HG03432 (cell line): ENCODE results near the gene CACNA1D.
"Not testable (repeated sequence)": the region's sequence is repeated elsewhere in the genome, so short reads cannot be mapped to it uniquely, and the experiment has no call there.

Source experiments
- ATAC-seq: cut with Tn5 transposase; IDR thresholded peaks from one replicate; pipeline ENCODE4 v1.9.1; 2021; ENCODE audit warnings: mild to moderate bottlenecking, moderate library complexity; ENCODE audit not compliant: unreplicated experiment

CACNA1D gene

GRCh38 chr3:53493963-53494791 is at the start of gene CACNA1D:
TSS of gene CACNA1D (plus strand) at chr3:53494611. CDS start at chr3:53495167, 556 bp downstream.
- ATAC-seq, result no peak

DNA sequence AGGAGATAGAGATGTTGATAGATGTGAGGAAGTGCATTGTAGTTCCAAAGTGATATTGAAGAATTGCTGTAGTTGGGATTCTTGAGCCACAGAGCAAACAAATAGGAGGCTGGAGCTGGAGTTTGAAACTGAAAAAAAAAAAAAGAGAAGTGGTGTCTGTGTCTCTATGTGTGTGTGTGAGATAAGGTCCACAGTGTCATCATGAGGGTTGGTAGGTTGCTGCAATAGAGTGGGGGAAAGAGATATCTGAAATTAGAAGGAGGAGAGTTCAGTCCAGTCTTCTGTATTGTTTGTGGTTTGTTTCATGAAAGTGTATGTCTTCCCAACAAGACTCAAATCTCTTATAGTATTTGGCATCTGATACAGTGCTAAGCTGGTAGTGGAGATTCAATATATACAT is 37.3 kb upstream of the CACNA1D start:
- ATAC-seq, result no peak

DNA sequence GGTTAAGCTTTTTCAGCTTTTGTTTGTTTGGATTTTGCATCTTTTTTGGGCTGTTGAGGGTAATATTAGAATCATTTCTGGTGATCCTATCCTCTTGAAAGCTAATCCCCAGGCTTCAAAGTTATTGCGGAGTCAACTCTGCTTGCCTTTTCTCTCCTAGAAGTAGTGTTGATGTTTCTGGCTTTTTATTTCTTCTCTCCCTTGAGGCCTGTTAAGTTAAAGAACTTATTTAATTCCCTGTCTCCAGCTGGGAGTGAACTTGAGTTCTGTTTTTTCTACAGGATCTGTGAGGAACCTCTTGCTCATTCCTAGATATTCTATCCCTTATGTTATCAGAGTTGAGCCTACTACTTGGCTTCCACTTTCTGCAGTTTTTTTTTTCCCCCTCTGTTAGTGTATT is 34.1 kb upstream of the CACNA1D start:
- ATAC-seq, result no peak

DNA sequence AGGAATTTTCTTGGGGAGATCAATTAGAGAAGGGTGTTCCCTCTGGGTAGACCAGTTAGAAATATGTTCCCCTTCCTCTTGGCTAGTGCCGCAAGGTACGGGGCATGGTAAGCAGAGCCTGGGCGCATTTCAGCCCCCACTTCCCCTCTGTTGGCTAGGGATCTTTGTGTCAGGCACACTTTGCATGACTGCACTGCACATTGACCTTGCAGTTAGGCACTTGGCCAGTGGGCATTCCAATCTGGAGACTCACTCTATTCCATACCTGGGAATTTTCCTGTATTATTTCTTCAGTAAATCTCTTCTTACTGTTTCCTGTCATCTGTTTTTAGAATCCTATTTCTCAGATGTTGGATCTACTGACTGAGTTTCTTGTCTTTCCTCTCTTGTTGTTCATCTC is 30.0 kb upstream of the CACNA1D start:
- ATAC-seq, result no peak

GRCh38 chr3:53469758-53470157 is 24.7 kb upstream of the CACNA1D start:
- not testable (repeated sequence) for ATAC-seq

DNA sequence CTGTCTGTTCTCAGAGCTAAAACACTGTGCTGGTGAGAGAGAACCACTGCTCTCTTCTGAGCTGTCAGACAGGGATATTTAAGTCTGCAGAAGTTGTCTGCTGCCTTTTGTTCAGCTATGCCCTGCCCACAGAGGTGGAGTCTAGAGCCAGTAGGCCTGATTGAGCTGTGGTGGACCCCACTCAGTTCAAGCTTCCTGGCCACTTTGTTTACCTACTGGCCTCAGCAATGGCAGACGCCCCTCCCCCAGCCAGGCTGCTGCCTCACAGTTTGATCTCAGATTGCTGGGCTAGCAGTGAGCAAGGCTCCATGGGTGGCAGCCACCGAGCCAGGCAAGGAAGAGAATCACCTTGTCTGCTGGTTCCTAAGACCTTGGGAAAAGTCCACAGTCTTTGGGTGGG is 21.0 kb upstream of the CACNA1D start:
- ATAC-seq, result no peak

DNA sequence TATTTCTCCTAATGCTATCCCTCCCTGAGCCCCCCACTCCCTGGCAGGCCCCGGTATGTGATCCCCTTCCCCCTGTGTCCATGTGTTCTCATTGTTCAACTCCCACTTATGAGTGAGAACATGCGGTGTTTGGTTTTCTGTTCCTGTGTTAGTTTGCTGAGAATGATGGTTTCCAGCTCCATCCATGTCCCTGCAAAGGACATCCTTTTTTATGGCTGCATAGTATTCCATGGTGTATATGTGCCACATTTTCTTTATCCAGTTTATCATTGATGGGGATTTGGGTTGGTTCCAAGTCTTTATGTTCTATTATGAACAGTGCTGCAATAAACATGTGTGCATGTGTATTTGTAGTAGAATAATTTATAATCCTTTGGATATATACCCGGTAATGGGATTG is 18.0 kb upstream of the CACNA1D start:
- not testable (repeated sequence) for ATAC-seq

- ATAC-seq, result not testable (repeated sequence)
Measured at GRCh38 chr3:53477689-53478088, 16.7 kb upstream of the CACNA1D start.

DNA sequence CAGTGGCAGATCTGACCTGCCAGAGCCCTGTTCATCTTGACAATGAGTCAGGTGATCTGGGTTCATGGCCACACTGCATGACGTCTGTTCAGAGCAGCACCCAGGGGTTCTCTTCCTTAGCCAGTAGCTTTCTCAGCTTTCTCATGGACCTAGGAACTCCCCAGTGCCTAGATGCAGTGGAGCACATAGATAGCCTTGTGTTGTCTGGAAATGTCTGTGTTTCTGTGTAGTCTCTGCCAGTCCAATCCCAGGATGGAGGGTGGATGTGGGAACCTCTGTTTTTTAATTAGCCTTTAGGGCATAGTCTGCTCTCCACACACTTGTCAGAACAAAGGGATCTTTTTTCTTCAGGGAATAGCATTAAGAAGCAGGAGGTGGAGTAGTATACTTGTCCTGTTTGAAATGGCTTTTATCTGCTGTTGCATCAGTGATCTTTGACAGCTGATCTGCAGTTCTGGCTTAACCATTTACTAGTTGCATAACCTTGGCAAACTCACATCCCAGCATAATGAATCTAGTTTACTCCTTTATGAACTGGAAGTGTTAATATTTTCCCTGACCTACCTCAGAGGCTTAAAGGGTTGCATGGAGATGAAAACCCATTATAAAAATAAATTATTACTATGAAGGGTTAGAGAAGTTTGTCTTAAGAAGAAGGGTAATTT is 16.1 kb upstream of the CACNA1D start:
- ATAC-seq, result no peak

GRCh38 chr3:53478921-53479664 is 15.3 kb upstream of the CACNA1D start:
- no peak for ATAC-seq

DNA sequence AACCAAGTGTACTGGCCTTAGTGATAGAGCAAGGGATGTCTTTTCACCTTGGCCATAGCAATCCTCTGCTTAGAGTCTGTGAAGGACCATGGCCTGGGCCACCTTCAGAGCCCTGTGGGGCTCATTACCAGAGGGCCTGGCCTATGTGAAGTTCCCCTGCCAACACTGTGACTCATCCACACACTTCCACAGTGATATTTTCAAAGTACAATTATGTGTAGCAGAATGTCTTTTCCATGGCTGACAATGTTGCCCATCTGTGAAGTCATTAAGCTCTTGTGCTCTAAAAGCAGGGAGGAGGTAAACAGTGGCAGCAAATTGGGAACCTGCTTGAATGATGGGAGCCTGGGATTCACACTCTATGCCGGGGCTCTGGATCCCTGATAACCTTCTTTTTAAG is 12.2 kb upstream of the CACNA1D start:
- no peak for ATAC-seq

DNA sequence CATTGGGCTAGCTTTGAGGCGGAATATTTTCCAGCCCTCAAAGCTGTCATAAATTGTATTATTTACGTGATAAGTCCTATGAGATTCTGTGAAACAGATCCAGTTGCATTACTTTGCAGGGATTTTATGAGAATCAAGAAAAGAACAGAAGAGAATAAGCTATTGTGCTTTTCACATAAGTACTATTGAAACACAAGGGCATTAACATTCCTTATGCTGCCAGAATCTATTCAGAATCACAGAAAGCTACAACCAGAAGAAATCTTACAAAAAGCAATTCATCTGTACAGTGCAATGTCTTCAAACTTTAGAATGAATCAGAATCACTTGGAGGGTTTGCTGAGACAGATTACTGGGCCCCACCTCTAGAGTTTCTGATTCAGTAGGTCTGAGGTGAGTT is 10.6 kb upstream of the CACNA1D start:
- ATAC-seq, result no peak

- no peak for ATAC-seq
Measured at GRCh38 chr3:53484984-53485383, 9.4 kb upstream of the CACNA1D start.

- ATAC-seq, result no peak
Measured at GRCh38 chr3:53485675-53486403, 8.6 kb upstream of the CACNA1D start.

GRCh38 chr3:53486961-53487654 is 7.3 kb upstream of the CACNA1D start:
- no peak for ATAC-seq

GRCh38 chr3:53489386-53489785 is 5.0 kb upstream of the CACNA1D start:
- ATAC-seq, result no peak

- ATAC-seq, result no peak
Measured at GRCh38 chr3:53489787-53490458, 4.5 kb upstream of the CACNA1D start.

GRCh38 chr3:53490459-53490968 is 3.9 kb upstream of the CACNA1D start:
- no peak for ATAC-seq

DNA sequence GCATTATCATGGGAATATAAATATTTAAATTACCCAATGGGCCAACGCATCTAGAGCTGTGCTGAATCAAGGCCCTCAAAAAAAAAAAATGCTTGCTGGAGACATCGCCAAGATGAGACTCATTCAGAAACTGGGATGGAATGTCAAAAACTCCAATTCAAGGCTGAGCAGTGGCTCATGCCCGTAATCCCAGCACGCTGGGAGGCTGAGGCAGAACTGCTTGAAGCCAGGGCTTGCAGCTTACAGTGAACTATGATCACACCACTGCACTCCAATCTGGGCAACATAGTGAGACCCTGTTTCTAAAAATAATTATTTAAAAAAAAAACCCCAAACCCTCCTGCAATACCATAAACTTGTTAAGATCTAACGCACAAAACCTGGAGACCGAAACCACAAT is 3.1 kb upstream of the CACNA1D start:
- ATAC-seq, result no peak

- no peak for ATAC-seq
Measured at GRCh38 chr3:53493595-53493962, 832 bp upstream of the CACNA1D start.
